MM.1S (cell line): ENCODE measurements around the gene GRIK5.

Source experiments
- DNase-seq: peaks from one replicate; pipeline ENCODE4 v3.0.0-alpha.2; 2015
- H2AFZ ChIP-seq: fragments of 300-600 bp; sonication (generic); 2 replicates; pipeline ENCODE4 v1.6.0; 2016; ENCODE audit warnings: antibody characterized with exemption, low read length
- H3F3A ChIP-seq: fragments of 300-600 bp; sonication (generic); 2 replicates; pipeline ENCODE4 v1.6.1; 2016; ENCODE audit warnings: mild to moderate bottlenecking, antibody characterized with exemption, low read length, moderate library complexity, mixed read lengths; ENCODE audit not compliant: insufficient read depth
- H3K27ac ChIP-seq: fragments of 300-600 bp; sonication (generic); 2 replicates; pipeline ENCODE4 v1.5.1; 2016; ENCODE audit warnings: mild to moderate bottlenecking, low read length
- H3K27me3 ChIP-seq: fragments of 300-600 bp; sonication (generic); replicated peaks from 2 replicates; pipeline ENCODE4 v1.6.0; 2016; ENCODE audit warnings: low read length; ENCODE audit not compliant: insufficient read depth
- H3K36me3 ChIP-seq: fragments of 300-600 bp; sonication (generic); replicated peaks from 2 replicates; pipeline ENCODE4 v1.6.1; 2016; ENCODE audit warnings: mild to moderate bottlenecking, low read length, mixed read lengths; ENCODE audit not compliant: insufficient read depth
- H3K4me1 ChIP-seq: fragments of 300-600 bp; sonication (generic); 2 replicates; pipeline ENCODE4 v1.6.1; 2016; ENCODE audit warnings: low read length, mixed read lengths
- H3K4me2 ChIP-seq: fragments of 300-600 bp; sonication (generic); 2 replicates; pipeline ENCODE4 v1.6.0; 2016; ENCODE audit warnings: low read depth, low read length
- H3K4me3 ChIP-seq: fragments of 300-600 bp; sonication (generic); 2 replicates; pipeline ENCODE4 v1.5.1; 2016; ENCODE audit warnings: low read length, mixed read lengths
- H3K79me2 ChIP-seq: fragments of 300-600 bp; sonication (generic); 2 replicates; pipeline ENCODE4 v1.6.1; 2016; ENCODE audit warnings: mixed run types, low read length, mixed read lengths
- H3K9ac ChIP-seq: fragments of 300-600 bp; sonication (generic); 2 replicates; pipeline ENCODE4 v1.6.1; 2016; ENCODE audit warnings: low read length, mixed read lengths
- H3K9me2 ChIP-seq: fragments of 300-600 bp; sonication (generic); replicated peaks from 2 replicates; pipeline ENCODE4 v1.6.1; 2016; ENCODE audit warnings: mild to moderate bottlenecking, low read length, mixed read lengths; ENCODE audit not compliant: insufficient read depth
- H3K9me3 ChIP-seq: fragments of 300-600 bp; sonication (generic); replicated peaks from 2 replicates; pipeline ENCODE4 v1.6.1; 2016; ENCODE audit warnings: mild to moderate bottlenecking, low read length, mixed read lengths; ENCODE audit not compliant: insufficient read depth
- H4K20me1 ChIP-seq: fragments of 300-600 bp; sonication (generic); 2 replicates; pipeline ENCODE4 v1.6.1; 2016; ENCODE audit warnings: mild to moderate bottlenecking, low read length, moderate library complexity, mixed read lengths; ENCODE audit not compliant: insufficient read depth
- CTCF ChIP-seq: fragments of 300-600 bp; sonication (generic); IDR thresholded peaks from 2 replicates; pipeline ENCODE4 v1.5.1; 2016; ENCODE audit warnings: antibody characterized with exemption, low read length, mixed read lengths
- EZH2 ChIP-seq: fragments of 300-600 bp; sonication (generic); optimal IDR thresholded peaks from 2 replicates; pipeline ENCODE3; 2017; ENCODE audit warnings: low read depth, mild to moderate bottlenecking, antibody characterized with exemption, low read length, mixed read lengths
- EZH2phosphoT487 ChIP-seq: fragments of 300-600 bp; sonication (generic); IDR thresholded peaks from 2 replicates; pipeline ENCODE4 v1.6.1; 2018; ENCODE audit warnings: antibody characterized with exemption, low read length

GRIK5 gene

GRCh38 chr19:41987141-41987860, 82.7 kb downstream of the GRIK5 start:
- Histone ChIP-seq H3K4me1 (no peaks in the 10 kb centered on the region), H3K9ac (no peak overlapping the region), H2AFZ (no peak overlapping the region), H3F3A (no peaks in the 10 kb centered on the region), H3K4me2 (no peak overlapping the region), H3K9me3 (no peaks in the 10 kb centered on the region), H3K79me2 (no peaks in the 10 kb centered on the region), H3K27me3 (peaks cover 76% of the 10 kb centered on the region), H3K27ac (no peak overlapping the region), H4K20me1 (no peaks in the 10 kb centered on the region), H3K9me2 (no peaks in the 10 kb centered on the region), H3K4me3 (no peak overlapping the region), H3K36me3 (no peaks in the 10 kb centered on the region)
- TF ChIP-seq CTCF: no peak
- no peak for TF ChIP-seq EZH2phosphoT487
- no peak for TF ChIP-seq EZH2
- DNase-seq: no peak

GRCh38 chr19:41984961-41985360, 85.0 kb downstream of the GRIK5 start:
- Histone ChIP-seq H3K9me2 (no peaks in the 10 kb centered on the region), H2AFZ (no peak overlapping the region), H3K79me2 (no peaks in the 10 kb centered on the region), H4K20me1 (no peaks in the 10 kb centered on the region), H3K36me3 (no peaks in the 10 kb centered on the region), H3K27me3 (peaks cover 86% of the 10 kb centered on the region), H3K4me2 (no peak overlapping the region), H3F3A (no peaks in the 10 kb centered on the region), H3K4me3 (no peak overlapping the region), H3K27ac (no peak overlapping the region), H3K4me1 (no peaks in the 10 kb centered on the region), H3K9me3 (no peaks in the 10 kb centered on the region), H3K9ac (no peak overlapping the region)
- no peak for DNase-seq
- TF ChIP-seq EZH2phosphoT487 (no peak), EZH2 (no peak), CTCF (no peak)

- Histone ChIP-seq H2AFZ (no peak overlapping the region), H3K9ac (no peak overlapping the region), H3K36me3 (no peaks in the 10 kb centered on the region), H3K9me3 (no peaks in the 10 kb centered on the region), H3K27ac (no peak overlapping the region), H3K4me1 (no peaks in the 10 kb centered on the region), H4K20me1 (no peaks in the 10 kb centered on the region), H3K4me2 (no peak overlapping the region), H3K27me3 (peaks cover 86% of the 10 kb centered on the region), H3F3A (no peaks in the 10 kb centered on the region), H3K4me3 (no peak overlapping the region), H3K9me2 (no peaks in the 10 kb centered on the region), H3K79me2 (no peaks in the 10 kb centered on the region)
- TF ChIP-seq CTCF (no peak), EZH2phosphoT487 (no peak), EZH2 (no peak)
- DNase-seq: no peak
These were observed 88.3 kb downstream of the GRIK5 start for GRCh38 chr19:41981724-41982123.
